ENCODE data around the gene RAB40AL.
A peak's percentile ranks its signal among the peaks of the same experiment; 100 is the strongest.

The RAB40AL gene

GRCh38 chrX:102985192-102985591 is 48.1 kb downstream of the RAB40AL start:
- DNase-seq, result peak; percentile 94 to 97

Data from AML-193 (cell line).